OCI-LY1 (cell line): ENCODE data around the gene LMOD1.

ENCODE experiments used
- H2AFZ ChIP-seq: fragments of 200-600 bp; sonication (generic), shearing (Covaris generic); 2 replicates; pipeline ENCODE4 v1.6.0; 2014; ENCODE audit warnings: antibody characterized with exemption, mild to moderate bottlenecking, low read length
- H3F3A ChIP-seq: fragments of 200-600 bp; sonication (generic), shearing (Covaris generic); 2 replicates; pipeline ENCODE4 v1.6.0; 2014; ENCODE audit warnings: mild to moderate bottlenecking, antibody characterized with exemption, low read length, moderate library complexity; ENCODE audit not compliant: insufficient read depth
- H3K27ac ChIP-seq: fragments of 200-600 bp; sonication (generic); 2 replicates; pipeline ENCODE4 v1.5.1; 2014; ENCODE audit warnings: low read length, mixed run types, mild to moderate bottlenecking, low read depth; ENCODE audit not compliant: poor library complexity, severe bottlenecking
- H3K27me3 ChIP-seq: fragments of 200-600 bp; sonication (generic); 2 replicates; pipeline ENCODE4 v1.6.0; 2014; ENCODE audit warnings: antibody characterized with exemption, mild to moderate bottlenecking, low read length, moderate library complexity; ENCODE audit not compliant: insufficient read depth
- H3K36me3 ChIP-seq: fragments of 200-600 bp; sonication (generic); 2 replicates; pipeline ENCODE4 v1.6.1; 2014; ENCODE audit warnings: mild to moderate bottlenecking, antibody characterized with exemption, low read length, moderate library complexity, mixed read lengths; ENCODE audit not compliant: insufficient read depth
- H3K4me1 ChIP-seq: fragments of 200-600 bp; sonication (generic); 2 replicates; pipeline ENCODE4 v1.5.1; 2014; ENCODE audit warnings: mild to moderate bottlenecking, low read length, moderate library complexity; ENCODE audit not compliant: insufficient read depth, severe bottlenecking
- H3K4me2 ChIP-seq: fragments of 200-600 bp; sonication (generic), shearing (Covaris generic); 2 replicates; pipeline ENCODE4 v1.6.1; 2014; ENCODE audit warnings: low read length
- H3K4me3 ChIP-seq: fragments of 200-600 bp; sonication (generic); 2 replicates; pipeline ENCODE4 v1.5.1; 2014; ENCODE audit warnings: low read length, low read depth, mild to moderate bottlenecking, mixed read lengths; ENCODE audit not compliant: poor library complexity, severe bottlenecking
- H3K79me2 ChIP-seq: fragments of 200-600 bp; shearing (Covaris generic); 2 replicates; pipeline ENCODE4 v1.6.1; 2016; ENCODE audit warnings: mixed run types, low read length, mixed read lengths; ENCODE audit not compliant: insufficient read depth
- H3K9ac ChIP-seq: fragments of 200-600 bp; sonication (generic), shearing (Covaris generic); 2 replicates; pipeline ENCODE4 v1.6.1; 2014; ENCODE audit warnings: mild to moderate bottlenecking, low read length, mixed read lengths
- H3K9me2 ChIP-seq: fragments of 200-600 bp; sonication (generic), shearing (Covaris generic); 2 replicates; pipeline ENCODE4 v1.6.1; 2014; ENCODE audit warnings: low read depth, mild to moderate bottlenecking, low read length, mixed read lengths
- H3K9me3 ChIP-seq: fragments of 200-600 bp; shearing (Covaris generic); 2 replicates; pipeline ENCODE4 v1.6.1; 2014; ENCODE audit warnings: low read length, mixed read lengths
- H4K20me1 ChIP-seq: fragments of 200-600 bp; sonication (generic), shearing (Covaris generic); 2 replicates; pipeline ENCODE4 v1.6.0; 2016; ENCODE audit warnings: mild to moderate bottlenecking, low read length; ENCODE audit not compliant: insufficient read depth
- CTCF ChIP-seq: fragments of 200-600 bp; sonication (generic), shearing (Covaris generic); IDR thresholded peaks from 2 replicates; pipeline ENCODE4 v1.5.1; 2017; ENCODE audit warnings: mild to moderate bottlenecking, antibody characterized with exemption, low read length, moderate library complexity, mixed read lengths
- EZH2 ChIP-seq: fragments of 200-600 bp; sonication (generic), shearing (Covaris generic); IDR thresholded peaks from 2 replicates; pipeline ENCODE4 v1.8.0; 2017; ENCODE audit warnings: borderline replicate concordance, mixed run types, mild to moderate bottlenecking, antibody characterized with exemption, low read length, moderate library complexity, mixed read lengths

The LMOD1 gene

GRCh38 chr1:201890223-201890622, 56.1 kb downstream of the LMOD1 start:
- no peak overlapping the region for H3K9ac ChIP-seq

GRCh38 chr1:201889090-201889968, 57.0 kb downstream of the LMOD1 start:
- H3K9ac ChIP-seq: no peak overlapping the region
- no peaks in the 10 kb centered on the region for H3K36me3 ChIP-seq
- H4K20me1 ChIP-seq: no peaks in the 10 kb centered on the region
- H3K27ac ChIP-seq: no peak overlapping the region
- TF ChIP-seq CTCF (no peak), EZH2 (no peak)
- no peak overlapping the region for H3K4me3 ChIP-seq
- H3K4me2 ChIP-seq: no peak overlapping the region
- H3K4me1 ChIP-seq: no peaks in the 10 kb centered on the region
- H3K79me2 ChIP-seq: no peaks in the 10 kb centered on the region
- H3F3A ChIP-seq: no peaks in the 10 kb centered on the region
- no peaks in the 10 kb centered on the region for H3K9me3 ChIP-seq
- no peaks in the 10 kb centered on the region for H3K9me2 ChIP-seq
- no peaks in the 10 kb centered on the region; the same call in none of the 2 replicates for H3K27me3 ChIP-seq
- no peak overlapping the region for H2AFZ ChIP-seq

More at GRCh38 chr1:201890223-201890622, 56.1 kb downstream of the LMOD1 start:
- no peak for TF ChIP-seq CTCF
- TF ChIP-seq EZH2: no peak
- Histone ChIP-seq H3K4me1 (no peaks in the 10 kb centered on the region), H3F3A (no peaks in the 10 kb centered on the region), H3K79me2 (no peaks in the 10 kb centered on the region), H4K20me1 (no peaks in the 10 kb centered on the region), H3K9me2 (no peaks in the 10 kb centered on the region), H3K4me2 (no peak overlapping the region), H2AFZ (no peak overlapping the region), H3K27me3 (no peaks in the 10 kb centered on the region; the same call in none of the 2 replicates), H3K4me3 (no peak overlapping the region), H3K36me3 (no peaks in the 10 kb centered on the region), H3K9me3 (no peaks in the 10 kb centered on the region), H3K27ac (no peak overlapping the region)

GRCh38 chr1:201888282-201889089, 57.9 kb downstream of the LMOD1 start, which contains the start of gene SHISA4:
SHISA4 (plus strand) TSS chr1:201888898; CDS start chr1:201888995, 97 bp downstream.
- H3F3A ChIP-seq: no peaks in the 10 kb centered on the region
- no peaks in the 10 kb centered on the region for H3K79me2 ChIP-seq
- no peak within 1 kb of the TSS for H3K27ac ChIP-seq
- H3K4me1 ChIP-seq: no peaks in the 10 kb centered on the region
- H3K4me3 ChIP-seq: no peak within 1 kb of the TSS
- no peaks in the 10 kb centered on the region for H3K9me3 ChIP-seq
- H3K4me2 ChIP-seq: no peak within 1 kb of the TSS
- no peak within 1 kb of the TSS for H3K9ac ChIP-seq
- no peaks in the 10 kb centered on the region for H3K9me2 ChIP-seq
- H3K36me3 ChIP-seq: no peaks in the 10 kb centered on the region
- H4K20me1 ChIP-seq: no peaks in the 10 kb centered on the region
- H2AFZ ChIP-seq: no peak within 1 kb of the TSS
- no peaks in the 10 kb centered on the region; the same call in none of the 2 replicates for H3K27me3 ChIP-seq
- TF ChIP-seq CTCF (no peak), EZH2 (no peak)
